ENCODE results near the gene UNKL.

The UNKL gene

DNA sequence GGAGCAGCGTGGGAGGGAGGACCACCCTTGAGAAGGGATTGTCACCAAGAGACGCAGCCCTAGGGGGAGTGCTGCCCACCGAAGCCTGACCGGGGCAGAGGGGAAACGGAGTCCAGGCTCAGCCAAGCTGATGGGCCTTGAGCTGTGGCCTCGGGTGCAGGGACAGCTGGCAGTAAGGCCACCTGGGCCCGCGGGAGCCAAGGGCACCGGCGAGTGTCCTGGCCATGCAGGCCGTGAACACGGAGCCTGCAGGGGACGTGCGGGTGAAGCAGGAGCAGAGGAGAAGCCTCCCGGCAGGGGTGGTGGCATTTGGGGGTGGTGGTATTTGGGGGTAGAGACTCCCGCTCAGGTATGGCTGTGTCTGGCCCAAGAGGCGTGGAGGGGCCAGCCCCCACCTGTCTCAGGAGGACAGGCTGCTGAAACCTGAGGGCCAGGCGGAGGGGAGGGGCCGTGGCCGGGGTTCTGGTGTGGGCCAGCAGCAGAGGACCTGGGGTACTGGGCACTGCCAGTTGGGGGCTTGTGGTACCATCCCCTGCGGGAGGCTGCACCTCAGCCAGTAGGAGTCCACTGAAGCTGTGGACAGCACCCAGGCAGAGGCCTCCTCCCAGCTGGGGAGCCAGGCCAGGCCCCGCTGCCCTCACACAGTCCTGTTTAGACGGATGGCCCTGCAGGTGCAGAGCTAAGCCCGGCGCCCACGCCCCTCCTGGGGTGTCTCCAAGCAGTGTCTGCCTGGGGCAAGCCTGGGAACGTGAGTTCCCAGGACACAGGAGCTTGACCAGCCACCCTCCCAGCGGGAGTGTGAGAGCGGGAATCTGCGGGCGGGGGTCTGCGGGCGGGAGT, 58.2 kb downstream of the UNKL start:
- in situ Hi-C loops (cut with HindIII; ENCODE audit: low pct_unique_long_range_greater_than_20kb, low sequenced_read_pairs), result no loop called here
- no peak for DNase-seq (ENCODE audit: low read depth in 1 of 2, low spot score in 1 of 2)
- TF ChIP-seq JUND (IDR thresholded peaks at IDR 0.05; ENCODE audit: low read depth), result no peak

DNA sequence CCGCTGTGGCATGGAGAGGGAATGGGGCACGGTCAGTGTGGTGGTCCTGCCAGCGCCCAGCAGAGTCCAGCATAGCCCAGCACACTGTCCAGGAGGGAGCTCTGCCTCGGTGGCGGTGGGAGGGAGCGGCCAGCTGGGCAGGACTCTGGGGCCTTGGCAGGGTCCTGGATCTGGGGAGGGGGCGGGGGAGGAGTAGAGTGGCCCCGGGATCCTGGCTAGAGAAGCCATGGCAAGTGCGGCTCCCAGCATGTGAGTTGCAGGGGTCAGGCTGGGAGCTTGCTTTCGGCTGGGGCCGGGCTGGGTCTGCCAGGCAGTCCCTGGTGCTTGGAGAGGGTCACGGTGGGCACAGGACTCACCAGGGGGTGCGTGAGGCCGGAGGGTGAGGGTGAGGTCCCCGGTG, 58.9 kb downstream of the UNKL start:
- TF ChIP-seq JUND (IDR thresholded peaks at IDR 0.05; ENCODE audit: low read depth), result no peak
- no peak for DNase-seq (ENCODE audit: low read depth in 1 of 2, low spot score in 1 of 2)
- in situ Hi-C loops (cut with HindIII; ENCODE audit: low pct_unique_long_range_greater_than_20kb, low sequenced_read_pairs), result no loop called here

DNA sequence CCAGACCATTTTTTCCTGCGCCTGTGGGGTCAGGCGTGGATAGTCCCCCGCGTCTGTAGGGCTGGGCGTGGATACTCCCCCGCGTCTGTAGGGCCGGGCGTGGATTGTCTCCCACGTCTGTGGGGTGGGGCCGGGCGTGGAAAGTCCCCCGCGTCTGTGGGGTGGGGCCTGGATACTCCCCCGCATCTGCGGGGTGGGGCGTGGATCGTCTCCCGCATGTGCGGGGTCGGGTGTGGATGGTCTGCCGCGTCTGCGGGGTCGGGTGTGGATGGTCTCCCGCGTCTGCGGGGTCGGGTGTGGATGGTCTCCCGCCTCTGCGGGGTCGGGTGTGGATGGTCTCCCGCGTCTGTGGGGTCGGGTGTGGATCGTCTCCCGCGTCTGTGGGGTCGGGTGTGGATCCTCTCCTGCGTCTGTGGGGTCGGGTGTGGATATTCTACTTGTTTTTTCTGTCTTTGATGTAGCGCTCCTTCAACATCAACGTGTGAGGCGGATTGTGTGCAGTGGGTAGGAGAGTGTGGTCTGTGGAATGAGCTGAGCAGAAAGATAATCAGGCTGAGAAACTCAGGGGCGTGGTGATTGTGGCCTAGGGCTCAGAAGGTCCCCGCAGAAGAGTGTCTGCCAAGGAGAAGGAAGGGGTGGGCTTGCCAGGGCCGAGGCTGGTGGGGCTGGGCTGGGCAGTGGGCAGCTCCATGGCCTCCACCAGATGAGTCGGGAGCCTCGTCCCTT, 59.5 kb downstream of the UNKL start:
- in situ Hi-C loops (cut with HindIII; ENCODE audit: low pct_unique_long_range_greater_than_20kb, low sequenced_read_pairs), result no loop called here
- no peak for DNase-seq (ENCODE audit: low read depth in 1 of 2, low spot score in 1 of 2)
- TF ChIP-seq JUND (IDR thresholded peaks at IDR 0.05; ENCODE audit: low read depth), result no peak

DNA sequence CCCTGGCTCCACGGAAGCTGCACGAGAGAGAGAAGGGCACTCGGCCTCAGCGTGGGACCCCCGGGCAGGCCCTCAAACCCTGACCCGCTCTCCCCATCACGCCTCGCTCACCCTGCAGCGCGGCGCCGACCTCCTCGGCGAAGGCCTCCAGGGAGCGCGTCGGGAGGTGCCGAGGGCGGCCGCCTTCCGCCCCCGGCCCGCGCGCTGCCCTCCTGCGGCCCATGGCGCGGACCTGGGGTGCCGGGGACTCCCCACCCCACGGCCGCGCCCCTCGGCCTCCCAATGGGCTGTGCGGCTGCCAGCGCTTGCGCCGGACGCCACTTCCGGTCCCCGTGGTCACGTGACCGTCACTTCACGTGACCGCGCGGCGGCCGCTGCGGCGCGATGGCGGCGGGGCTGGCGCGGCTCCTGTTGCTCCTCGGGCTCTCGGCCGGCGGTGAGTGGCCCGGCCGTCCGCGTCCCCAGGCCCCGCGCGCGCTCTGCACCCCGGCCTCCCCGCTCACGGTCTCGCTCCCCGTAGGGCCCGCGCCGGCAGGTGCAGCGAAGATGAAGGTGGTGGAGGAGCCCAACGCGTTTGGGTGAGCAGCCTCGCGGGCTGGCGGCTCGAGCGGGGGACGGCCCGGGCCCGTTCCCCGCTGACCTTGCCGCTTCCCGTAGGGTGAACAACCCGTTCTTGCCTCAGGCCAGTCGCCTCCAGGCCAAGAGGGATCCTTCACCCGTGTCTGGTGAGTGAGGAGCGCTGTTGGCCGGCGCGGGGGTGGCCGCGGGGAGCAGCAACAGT, 62.7 kb downstream of the UNKL start, which contains the start of the genes GNPTG and TSR3:
GNPTG (plus strand) TSS at position 350 of the 781 bp plus-strand sequence; CDS start at position 385, 35 bp downstream.
TSR3 (minus strand) TSS at position 297 of the 781 bp plus-strand sequence; CDS start at position 223, 74 bp downstream.
- in situ Hi-C loops (cut with HindIII; ENCODE audit: low pct_unique_long_range_greater_than_20kb, low sequenced_read_pairs), result no loop called here
- TF ChIP-seq JUND (IDR thresholded peaks at IDR 0.05; ENCODE audit: low read depth), result no peak
- DNase-seq (ENCODE audit: low read depth in 1 of 2, low spot score in 1 of 2), result peak; percentile 77 to 91

DNA sequence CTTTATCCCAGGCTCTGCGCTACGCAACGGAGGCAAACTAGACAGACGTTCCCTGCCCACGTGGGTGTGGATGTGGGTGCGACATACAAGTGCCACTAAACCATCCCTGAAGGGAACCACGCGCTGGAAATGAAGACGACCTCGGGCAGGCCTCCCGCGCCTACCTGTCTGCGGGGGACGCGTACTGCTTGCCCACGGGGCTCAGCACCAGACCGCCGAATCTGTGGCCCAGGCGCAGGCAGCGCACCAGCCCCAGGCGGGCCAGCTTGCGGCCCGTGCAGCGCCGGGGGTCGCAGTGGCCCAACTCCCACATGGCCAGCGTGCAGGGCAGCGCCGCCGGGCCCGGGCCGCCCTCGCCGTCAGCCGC, 63.3 kb downstream of the UNKL start:
- no peak for TF ChIP-seq JUND (IDR thresholded peaks at IDR 0.05; ENCODE audit: low read depth)
- in situ Hi-C loops (cut with HindIII; ENCODE audit: low pct_unique_long_range_greater_than_20kb, low sequenced_read_pairs), result no loop called here
- DNase-seq (ENCODE audit: low read depth in 1 of 2, low spot score in 1 of 2), result no peak

DNA sequence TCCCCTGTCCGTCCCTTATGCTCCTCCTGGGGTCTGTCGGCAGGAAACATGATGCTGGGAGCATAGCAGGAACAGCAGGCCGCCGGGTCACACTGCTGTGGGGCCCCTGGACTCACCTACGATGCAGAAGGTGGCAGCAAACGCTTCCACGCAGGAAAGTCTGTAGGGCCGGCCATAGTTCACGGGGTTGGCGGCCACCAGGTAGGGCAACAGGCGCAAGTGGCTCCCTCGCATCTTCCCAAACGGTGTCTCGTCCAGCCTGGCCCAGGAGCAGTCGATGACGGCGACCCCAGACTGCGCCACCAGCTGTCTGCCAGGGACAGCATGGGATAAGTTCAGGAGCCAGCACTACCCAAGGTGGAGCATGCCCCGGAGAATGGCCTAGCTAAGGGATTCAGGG, 63.8 kb downstream of the UNKL start:
- no peak for TF ChIP-seq JUND (IDR thresholded peaks at IDR 0.05; ENCODE audit: low read depth)
- DNase-seq (ENCODE audit: low read depth in 1 of 2, low spot score in 1 of 2), result no peak
- in situ Hi-C loops (cut with HindIII; ENCODE audit: low pct_unique_long_range_greater_than_20kb, low sequenced_read_pairs), result no loop called here

DNA sequence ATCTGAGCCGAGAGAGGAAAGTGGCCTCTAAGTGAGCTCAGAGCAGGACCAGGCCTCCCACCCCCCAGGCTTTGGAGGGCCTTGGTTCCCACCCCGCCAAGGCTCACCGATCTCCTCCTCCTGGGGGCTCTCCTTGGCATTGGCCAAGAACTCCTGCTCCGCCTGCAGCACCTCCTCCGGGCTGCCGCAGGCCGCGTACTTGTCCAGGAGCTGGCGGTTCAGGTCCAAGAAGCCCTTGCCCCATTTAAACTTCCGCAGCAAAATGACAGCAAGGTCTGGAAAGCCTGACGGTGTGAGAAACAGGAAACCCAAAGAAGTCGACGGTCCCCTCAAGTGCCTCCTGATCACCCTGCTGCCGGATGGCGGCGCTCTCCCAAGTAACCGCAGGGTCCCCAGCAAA, 64.6 kb downstream of the UNKL start:
- in situ Hi-C loops (cut with HindIII; ENCODE audit: low pct_unique_long_range_greater_than_20kb, low sequenced_read_pairs), result no loop called here
- TF ChIP-seq JUND (IDR thresholded peaks at IDR 0.05; ENCODE audit: low read depth), result no peak
- no peak for DNase-seq (ENCODE audit: low read depth in 1 of 2, low spot score in 1 of 2)

DNA sequence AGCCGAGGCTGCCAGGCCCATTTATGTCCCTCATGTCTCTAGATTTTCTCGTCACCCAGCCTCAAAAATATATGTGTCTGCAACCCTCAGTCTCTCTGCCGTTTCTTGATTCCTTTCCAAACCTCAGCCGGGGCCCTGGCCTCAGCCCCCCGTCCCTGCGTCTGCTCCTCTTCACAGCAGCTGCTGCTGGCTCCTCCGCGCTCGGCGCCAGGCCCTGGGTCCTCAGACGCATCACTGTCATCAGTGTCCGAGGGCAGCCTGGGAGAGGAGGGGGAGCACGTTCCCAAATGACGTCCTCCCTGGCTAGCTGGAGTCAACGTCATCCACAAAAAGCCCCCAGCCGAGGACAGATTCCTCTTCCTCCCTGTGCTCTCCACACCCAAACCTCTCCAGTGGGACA, 65.2 kb downstream of the UNKL start:
- TF ChIP-seq JUND (IDR thresholded peaks at IDR 0.05; ENCODE audit: low read depth), result no peak
- in situ Hi-C loops (cut with HindIII; ENCODE audit: low pct_unique_long_range_greater_than_20kb, low sequenced_read_pairs), result no loop called here
- DNase-seq (ENCODE audit: low read depth in 1 of 2, low spot score in 1 of 2), result no peak

DNA sequence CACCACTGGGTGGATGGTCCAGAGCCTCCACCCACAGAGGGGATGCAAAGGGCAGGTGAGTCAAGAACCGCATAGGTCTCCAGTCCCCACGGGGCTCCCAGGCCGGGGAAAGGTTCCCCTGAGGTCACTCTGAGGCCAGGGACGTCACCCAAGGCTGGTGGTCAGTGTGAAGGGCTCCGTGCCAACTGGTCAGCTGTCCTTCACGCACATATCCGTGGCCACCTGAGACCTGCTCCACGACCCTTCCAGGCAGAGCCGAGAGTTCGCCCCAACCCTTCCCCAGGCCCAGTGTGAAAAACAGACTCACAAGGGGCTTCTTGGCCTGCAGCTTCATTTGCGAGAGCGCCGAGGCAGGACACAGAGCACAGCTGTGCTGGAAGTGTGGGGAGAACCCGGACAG, 65.6 kb downstream of the UNKL start:
- no peak for TF ChIP-seq JUND (IDR thresholded peaks at IDR 0.05; ENCODE audit: low read depth)
- in situ Hi-C loops (cut with HindIII; ENCODE audit: low pct_unique_long_range_greater_than_20kb, low sequenced_read_pairs), result no loop called here

DNA sequence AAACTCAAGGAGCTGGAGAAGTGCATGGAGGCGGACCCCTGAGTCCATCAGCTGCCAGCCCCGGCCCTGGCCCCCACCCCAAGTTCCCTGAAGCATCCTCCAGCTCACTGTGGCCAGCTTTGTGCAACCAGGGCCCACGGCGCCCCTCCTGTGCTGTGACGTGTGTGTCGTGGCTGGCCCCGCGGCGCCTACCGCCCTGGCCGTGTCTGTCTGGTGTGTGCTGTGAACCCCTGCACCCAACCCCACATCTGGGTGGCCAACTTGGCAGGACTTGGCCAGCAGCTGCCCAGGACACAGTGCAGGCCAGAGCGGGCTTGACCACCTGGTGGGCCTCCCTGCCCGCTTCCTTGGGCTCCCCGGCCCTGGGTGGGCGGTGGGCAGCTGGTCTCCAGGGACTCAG, 66.1 kb downstream of the UNKL start:
- DNase-seq (ENCODE audit: low read depth in 1 of 2, low spot score in 1 of 2), result no peak
- TF ChIP-seq JUND (IDR thresholded peaks at IDR 0.05; ENCODE audit: low read depth), result no peak
- in situ Hi-C loops (cut with HindIII; ENCODE audit: low pct_unique_long_range_greater_than_20kb, low sequenced_read_pairs), result no loop called here

More for the DNA sequence above, 65.6 kb downstream of the UNKL start:
- no peak for DNase-seq (ENCODE audit: low read depth in 1 of 2, low spot score in 1 of 2)

DNA sequence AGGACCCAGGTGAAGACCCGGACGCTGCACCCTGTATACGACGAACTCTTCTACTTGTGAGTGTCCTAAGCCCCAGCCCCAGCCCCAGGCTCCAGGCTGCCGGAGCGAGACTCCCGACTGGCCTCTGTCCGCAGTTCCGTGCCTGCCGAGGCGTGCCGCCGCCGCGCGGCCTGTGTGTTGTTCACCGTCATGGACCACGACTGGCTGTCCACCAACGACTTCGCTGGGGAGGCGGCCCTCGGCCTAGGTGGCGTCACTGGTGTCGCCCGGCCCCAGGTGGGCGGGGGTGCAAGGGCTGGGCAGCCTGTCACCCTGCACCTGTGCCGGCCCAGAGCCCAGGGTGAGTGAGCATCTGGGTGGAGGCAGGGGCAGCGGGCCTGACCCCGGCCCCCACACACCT, 66.5 kb downstream of the UNKL start:
- in situ Hi-C loops (cut with HindIII; ENCODE audit: low pct_unique_long_range_greater_than_20kb, low sequenced_read_pairs), result no loop called here
- TF ChIP-seq JUND (IDR thresholded peaks at IDR 0.05; ENCODE audit: low read depth), result no peak
- no peak for DNase-seq (ENCODE audit: low read depth in 1 of 2, low spot score in 1 of 2)

DNA sequence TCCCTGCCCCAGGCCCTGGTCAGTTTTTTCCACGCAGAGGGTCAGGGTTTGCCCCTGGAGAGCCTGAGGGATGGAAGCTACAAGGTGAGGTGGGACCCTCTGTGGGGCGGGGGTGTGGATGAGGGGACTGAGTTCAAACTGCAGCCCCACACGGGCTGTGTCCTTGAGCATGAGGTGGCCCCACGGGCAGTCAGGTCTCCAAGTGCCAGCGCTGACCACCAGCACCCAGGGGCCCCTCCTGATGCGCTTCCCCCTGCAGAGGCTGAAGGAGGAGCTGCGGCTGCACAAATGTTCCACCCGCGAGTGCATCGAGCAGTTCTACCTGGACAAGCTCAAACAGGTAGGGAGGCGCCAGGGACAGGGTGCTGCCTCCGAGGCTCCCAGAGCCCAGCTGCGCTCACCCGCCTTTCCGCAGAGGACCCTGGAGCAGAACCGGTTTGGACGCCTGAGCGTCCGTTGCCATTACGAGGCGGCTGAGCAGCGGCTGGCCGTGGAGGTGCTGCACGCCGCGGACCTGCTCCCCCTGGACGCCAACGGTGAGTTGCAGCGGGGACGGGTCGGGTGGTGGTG, 67.1 kb downstream of the UNKL start:
- in situ Hi-C loops (cut with HindIII; ENCODE audit: low pct_unique_long_range_greater_than_20kb, low sequenced_read_pairs), result no loop called here
- no peak for TF ChIP-seq JUND (IDR thresholded peaks at IDR 0.05; ENCODE audit: low read depth)
- no peak for DNase-seq (ENCODE audit: low read depth in 1 of 2, low spot score in 1 of 2)
